Activated naive CD8-positive, alpha-beta T cell treated with anti-CD3 and anti-CD28 coated beads, Interleukin-2, amount 50 U/mL, for 16 hours (primary cell): ENCODE measurements around the gene LDLRAD3.

Source experiments
- DNase-seq: peaks from one replicate; pipeline ENCODE4 v3.0.0-alpha.2; 2020; ENCODE audit warnings: low read depth, low spot score

Gene LDLRAD3

GRCh38 chr11:36238036-36238631, 294.3 kb downstream of the LDLRAD3 start:
- DNase-seq = no peak

GRCh38 chr11:36238881-36239280, 295.0 kb downstream of the LDLRAD3 start:
- DNase-seq = no peak

GRCh38 chr11:36239636-36240035, 295.8 kb downstream of the LDLRAD3 start:
- DNase-seq = no peak

GRCh38 chr11:36240173-36240572, 296.3 kb downstream of the LDLRAD3 start:
- no peak for DNase-seq

- no peak for DNase-seq
Observed at GRCh38 chr11:36240801-36241200, 296.9 kb downstream of the LDLRAD3 start.

- no peak for DNase-seq
Observed at GRCh38 chr11:36241497-36241896, 297.6 kb downstream of the LDLRAD3 start.

GRCh38 chr11:36243641-36244040, 299.8 kb downstream of the LDLRAD3 start:
- DNase-seq = no peak

- no peak for DNase-seq
Observed at GRCh38 chr11:36247493-36247892, 303.6 kb downstream of the LDLRAD3 start.

GRCh38 chr11:36248436-36248835, 304.6 kb downstream of the LDLRAD3 start:
- no peak for DNase-seq

- DNase-seq = no peak
Observed at GRCh38 chr11:36249246-36249645, 305.4 kb downstream of the LDLRAD3 start.

GRCh38 chr11:36251823-36252222, 308.0 kb downstream of the LDLRAD3 start:
- DNase-seq = no peak

GRCh38 chr11:36253238-36253637, 309.4 kb downstream of the LDLRAD3 start:
- DNase-seq = no peak

- no peak for DNase-seq
Observed at GRCh38 chr11:36254713-36255112, 310.9 kb downstream of the LDLRAD3 start.

GRCh38 chr11:36257351-36257750, 313.5 kb downstream of the LDLRAD3 start:
- no peak for DNase-seq

- no peak for DNase-seq
Observed at GRCh38 chr11:36258730-36259360, 315.0 kb downstream of the LDLRAD3 start.

GRCh38 chr11:36261094-36261493, 317.2 kb downstream of the LDLRAD3 start:
- DNase-seq = no peak

- no peak for DNase-seq
Observed at GRCh38 chr11:36264011-36264972, 320.4 kb downstream of the LDLRAD3 start.

GRCh38 chr11:36264973-36265344, 321.1 kb downstream of the LDLRAD3 start:
- no peak for DNase-seq

- peak; percentile 24 for DNase-seq
Observed at GRCh38 chr11:36265793-36266628, 322.1 kb downstream of the LDLRAD3 start.

GRCh38 chr11:36266767-36267166, 322.9 kb downstream of the LDLRAD3 start:
- no peak for DNase-seq

GRCh38 chr11:36268337-36268985, 324.6 kb downstream of the LDLRAD3 start:
- DNase-seq = no peak
